Vagina (tissue), 2 donors: Measurements from ENCODE around the gene LRRC59. TPM values are rescaled to one million over a fixed set of nuclear protein-coding genes. Genes with fewer than 3 reads are reported as not detected.

Experiments
- DNase-seq, 2 donors: peaks; one replicate each; pipeline ENCODE4 v3.0.0-alpha.2; 2017; ENCODE audit errors: extremely low spot score in 2 of 2
- H3K27ac ChIP-seq: fragments of 200-600 bp; sonication (generic); one replicate; pipeline ENCODE4 v1.5.1; 2019
- H3K27me3 ChIP-seq: fragments of 200-600 bp; sonication (generic); one replicate; pipeline ENCODE4 v1.5.1; 2019
- H3K36me3 ChIP-seq, 2 donors: fragments of 200-600 bp; sonication (generic); one replicate each; pipeline ENCODE4 v1.5.1; 2017 to 2019
- H3K4me1 ChIP-seq: fragments of 200-600 bp; sonication (generic); one replicate; pipeline ENCODE4 v1.5.1; 2019
- H3K4me3 ChIP-seq, 2 donors: fragments of 200-600 bp; sonication (generic); 1 replicate in 1 of 2; 2 replicates in 1 of 2; pipeline ENCODE4 v1.5.1; 2016 to 2019
- H3K9me3 ChIP-seq: fragments of 200-600 bp; sonication (generic); one replicate; pipeline ENCODE4 v1.5.1; 2019
- CTCF ChIP-seq, 3 experiments: fragments of 450-650 bp in 2 of 3; fragments of 200-600 bp in 1 of 3; sonication (generic) in 1 of 3; IDR thresholded peaks; one replicate each; pipeline ENCODE4 v1.5.1; 2017 to 2019; ENCODE audit warnings: antibody characterized with exemption in 3 of 3, mild to moderate bottlenecking in 2 of 3, moderate library complexity in 2 of 3
- POLR2A ChIP-seq, 2 donors: fragments of 450-650 bp; IDR thresholded peaks; one replicate each; pipeline ENCODE4 v1.6.1; 2017; ENCODE audit warnings: antibody characterized with exemption in 2 of 2, mild to moderate bottlenecking in 2 of 2, moderate library complexity in 2 of 2
- POLR2AphosphoS5 ChIP-seq, 2 donors: sonication (generic); formaldehyde crosslinking; IDR thresholded peaks; one replicate each; pipeline ENCODE4 v1.9.0; 2017; ENCODE audit warnings: antibody characterized with exemption in 2 of 2, mild to moderate bottlenecking in 2 of 2, low read depth in 1 of 2; ENCODE audit not compliant: insufficient read depth in 1 of 2
- intact Hi-C: fragments of 100-400 bp; cut with DNase I; formaldehyde crosslinking; loops from one replicate; pipeline ENCODE4 v1.15.1; 2023
- total RNA-seq: library from RNA; depleted of rRNA; stranded (reverse); fragments of >200 nt; gene quantifications from one replicate; pipeline ENCODE4 v1.2.3, GENCODE V29; 2016

The LRRC59 gene
- 49.6 TPM for total RNA-seq

DNA sequence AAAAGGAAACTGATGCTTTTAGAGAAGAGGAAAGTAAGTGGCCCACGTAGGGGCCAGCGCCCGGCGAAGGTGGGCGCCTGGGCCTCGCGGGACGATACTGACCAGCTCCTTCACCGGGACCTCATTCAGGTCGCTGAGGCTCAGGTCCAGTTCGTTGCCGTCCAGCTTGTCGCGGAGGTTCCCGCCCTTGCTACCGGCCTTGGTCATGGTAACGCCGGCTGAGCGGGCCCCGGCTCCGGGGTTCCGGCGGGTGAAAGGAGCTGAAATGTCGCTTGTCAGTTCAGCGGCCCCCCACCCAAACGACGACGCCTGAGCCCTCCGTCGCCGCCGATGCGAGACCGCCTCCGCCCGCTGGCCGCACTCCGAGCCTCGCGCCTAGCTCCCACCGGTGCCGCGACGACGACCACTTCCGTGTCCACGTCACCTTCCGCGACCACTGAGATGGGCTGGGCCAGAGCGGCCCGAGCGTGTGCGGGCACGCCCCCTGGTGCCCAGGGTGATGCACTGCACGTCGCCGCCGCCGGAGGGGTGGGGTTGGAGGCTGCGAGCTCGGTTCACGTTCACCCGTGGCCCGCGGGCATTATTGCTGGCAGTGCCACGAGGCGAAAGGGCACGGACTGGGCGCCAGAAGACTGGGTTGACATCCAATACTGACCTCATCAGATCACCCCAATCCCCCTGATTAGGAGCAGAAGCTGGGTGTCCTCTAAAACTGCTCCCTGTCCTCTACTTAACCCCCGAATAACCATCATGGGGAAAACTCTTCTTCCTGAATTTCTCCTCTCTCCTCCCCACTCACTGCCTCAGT, at the start of gene LRRC59:
Gene LRRC59, minus strand, starts transcription at position 413 of the 808 bp plus-strand sequence. Its CDS starts 206 bp downstream, at position 207.
- peak in 1 of 2 donors; percentile 43 for TF ChIP-seq POLR2A (IDR thresholded peaks at IDR 0.05)
- peak in 1 of 2 donors; percentile 88 for TF ChIP-seq POLR2AphosphoS5 (IDR thresholded peaks at IDR 0.05; ENCODE audit: insufficient read depth in 1 of 2, low read depth in 1 of 2)
- TF ChIP-seq CTCF (IDR thresholded peaks at IDR 0.05) = peak; percentile 87 to 95 (median 92)
- peaks cover 34% of the 10 kb centered on the region for H3K4me1 ChIP-seq
- intact Hi-C loops = no loop called here
- DNase-seq = no peak
- peaks cover 0 to 26% of the 10 kb centered on the region in 2 donors for H3K36me3 ChIP-seq
- H3K9me3 ChIP-seq = no peaks in the 10 kb centered on the region
- H3K27me3 ChIP-seq = no peaks in the 10 kb centered on the region
- peak within 1 kb of the TSS; percentile 90 to 94 for H3K4me3 ChIP-seq
- H3K27ac ChIP-seq = peak within 1 kb of the TSS; percentile 79

GRCh38 chr17:50445730-50446325, 48.5 kb upstream of the LRRC59 start:
- TF ChIP-seq POLR2AphosphoS5 (IDR thresholded peaks at IDR 0.05; ENCODE audit: insufficient read depth in 1 of 2, low read depth in 1 of 2) (no peak), CTCF (IDR thresholded peaks at IDR 0.05) (no peak), POLR2A (IDR thresholded peaks at IDR 0.05) (no peak)
- no peak overlapping the region for H3K4me3 ChIP-seq
- H3K4me1 ChIP-seq = peaks cover 21% of the 10 kb centered on the region
- no peaks in the 10 kb centered on the region for H3K36me3 ChIP-seq
- intact Hi-C loops = no loop called here
- no peak for DNase-seq
- no peaks in the 10 kb centered on the region for H3K9me3 ChIP-seq
- H3K27ac ChIP-seq = no peak overlapping the region
- H3K27me3 ChIP-seq = no peaks in the 10 kb centered on the region

- intact Hi-C loops = no loop called here
- H3K36me3 ChIP-seq = no peaks in the 10 kb centered on the region
- no peaks in the 10 kb centered on the region for H3K9me3 ChIP-seq
- peaks cover 29% of the 10 kb centered on the region for H3K4me1 ChIP-seq
- no peaks in the 10 kb centered on the region for H3K27me3 ChIP-seq
- no peak for DNase-seq
- H3K27ac ChIP-seq = no peak overlapping the region
- TF ChIP-seq POLR2A (IDR thresholded peaks at IDR 0.05) (no peak), CTCF (IDR thresholded peaks at IDR 0.05) (no peak), POLR2AphosphoS5 (IDR thresholded peaks at IDR 0.05; ENCODE audit: insufficient read depth in 1 of 2, low read depth in 1 of 2) (no peak)
- H3K4me3 ChIP-seq = no peak overlapping the region
These were observed 47.8 kb upstream of the LRRC59 start for GRCh38 chr17:50444841-50445715.

- peaks cover 31% of the 10 kb centered on the region for H3K4me1 ChIP-seq
- no peak overlapping the region for H3K4me3 ChIP-seq
- no peak for DNase-seq
- no peaks in the 10 kb centered on the region for H3K9me3 ChIP-seq
- intact Hi-C loops = no loop called here
- no peaks in the 10 kb centered on the region for H3K36me3 ChIP-seq
- no peaks in the 10 kb centered on the region for H3K27me3 ChIP-seq
- H3K27ac ChIP-seq = no peak overlapping the region
- TF ChIP-seq POLR2AphosphoS5 (IDR thresholded peaks at IDR 0.05; ENCODE audit: insufficient read depth in 1 of 2, low read depth in 1 of 2) (no peak), CTCF (IDR thresholded peaks at IDR 0.05) (no peak), POLR2A (IDR thresholded peaks at IDR 0.05) (no peak)
These were observed 46.2 kb upstream of the LRRC59 start for GRCh38 chr17:50443505-50443974.
